Fibroblast of mammary gland (primary cell): ENCODE data around the gene RPS15.

ENCODE experiments used
- DNase-seq: peaks from one replicate; pipeline ENCODE4 v3.0.0-alpha.2; 2010; ENCODE audit warnings: low read depth
- H3K4me3 ChIP-seq: 2 replicates; pipeline ENCODE4 v1.5.1; 2011; ENCODE audit warnings: low read depth, mild to moderate bottlenecking, low read length, moderate library complexity; ENCODE audit not compliant: control insufficient read depth
- CTCF ChIP-seq: conservative IDR thresholded peaks from 2 replicates; pipeline ENCODE4 v1.5.1; 2011; ENCODE audit warnings: low read depth, low read length, inconsistent platforms; ENCODE audit not compliant: control insufficient read depth, insufficient read depth

Gene RPS15

DNA sequence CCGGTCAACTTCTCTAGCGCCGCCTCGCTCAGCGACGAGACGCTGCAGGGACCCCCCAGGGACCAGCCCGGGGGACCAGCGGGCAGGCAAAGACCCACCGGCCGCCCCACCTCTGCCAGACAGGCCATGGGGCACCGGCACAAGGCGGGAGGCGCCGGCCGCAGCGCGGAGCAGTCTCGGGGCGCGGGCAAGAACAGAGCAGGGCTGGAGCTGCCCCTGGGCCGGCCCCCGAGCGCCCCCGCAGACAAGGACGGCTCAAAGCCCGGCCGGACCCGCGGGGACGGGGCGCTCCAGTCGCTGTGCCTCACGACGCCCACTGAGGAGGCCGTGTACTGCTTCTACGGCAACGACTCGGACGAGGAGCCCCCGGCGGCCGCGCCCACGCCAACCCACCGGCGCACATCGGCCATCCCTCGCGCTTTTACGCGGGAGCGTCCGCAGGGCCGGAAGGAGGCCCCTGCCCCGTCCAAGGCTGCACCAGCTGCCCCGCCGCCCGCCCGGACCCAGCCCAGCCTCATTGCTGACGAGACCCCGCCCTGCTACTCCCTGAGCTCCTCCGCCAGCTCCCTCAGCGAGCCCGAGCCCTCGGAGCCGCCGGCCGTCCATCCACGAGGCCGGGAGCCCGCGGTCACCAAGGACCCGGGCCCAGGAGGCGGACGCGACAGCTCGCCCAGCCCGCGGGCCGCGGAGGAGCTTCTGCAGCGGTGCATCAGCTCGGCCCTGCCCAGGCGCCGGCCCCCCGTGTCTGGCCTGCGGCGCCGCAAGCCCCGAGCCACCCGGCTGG lies 29.5 kb downstream of the RPS15 start:
- no peak for TF ChIP-seq CTCF
- no peak for DNase-seq
- H3K4me3 ChIP-seq, result no peak overlapping the region

GRCh38 chr19:1468274-1468820 lies 30.2 kb downstream of the RPS15 start:
- no peak overlapping the region for H3K4me3 ChIP-seq
- TF ChIP-seq CTCF, result no peak
- no peak for DNase-seq

- H3K4me3 ChIP-seq, result no peak overlapping the region
These were observed 30.6 kb downstream of the RPS15 start for GRCh38 chr19:1468821-1469254.

DNA sequence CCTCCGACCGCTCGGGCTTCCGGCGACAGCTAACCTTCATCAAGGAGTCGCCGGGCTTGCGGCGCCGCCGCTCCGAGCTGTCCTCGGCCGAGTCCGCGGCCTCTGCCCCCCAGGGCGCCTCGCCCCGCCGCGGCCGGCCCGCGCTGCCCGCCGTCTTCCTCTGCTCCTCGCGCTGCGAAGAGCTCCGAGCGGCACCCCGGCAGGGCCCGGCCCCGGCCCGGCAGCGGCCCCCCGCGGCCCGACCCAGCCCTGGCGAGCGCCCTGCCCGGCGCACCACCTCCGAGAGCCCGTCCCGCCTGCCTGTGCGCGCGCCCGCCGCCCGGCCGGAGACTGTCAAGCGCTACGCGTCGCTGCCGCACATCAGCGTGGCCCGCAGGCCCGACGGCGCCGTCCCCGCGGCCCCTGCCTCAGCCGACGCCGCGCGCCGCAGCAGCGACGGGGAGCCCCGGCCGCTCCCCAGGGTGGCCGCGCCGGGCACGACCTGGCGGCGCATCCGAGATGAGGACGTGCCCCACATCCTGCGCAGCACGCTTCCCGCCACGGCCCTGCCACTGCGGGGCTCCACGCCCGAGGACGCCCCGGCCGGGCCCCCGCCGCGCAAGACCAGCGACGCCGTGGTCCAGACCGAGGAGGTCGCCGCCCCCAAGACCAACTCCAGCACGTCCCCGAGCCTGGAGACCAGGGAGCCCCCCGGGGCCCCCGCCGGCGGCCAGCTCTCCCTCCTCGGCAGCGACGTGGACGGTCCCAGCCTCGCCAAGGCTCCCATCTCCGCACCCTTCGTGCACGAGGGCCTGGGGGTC lies 31.3 kb downstream of the RPS15 start:
- DNase-seq, result no peak
- H3K4me3 ChIP-seq, result no peak overlapping the region
- no peak for TF ChIP-seq CTCF

More at GRCh38 chr19:1468821-1469254, 30.6 kb downstream of the RPS15 start:
- DNase-seq, result peak; percentile 49
- TF ChIP-seq CTCF, result no peak

GRCh38 chr19:1470055-1470304 lies 31.8 kb downstream of the RPS15 start:
- TF ChIP-seq CTCF, result no peak
- DNase-seq, result no peak
- no peak overlapping the region for H3K4me3 ChIP-seq

DNA sequence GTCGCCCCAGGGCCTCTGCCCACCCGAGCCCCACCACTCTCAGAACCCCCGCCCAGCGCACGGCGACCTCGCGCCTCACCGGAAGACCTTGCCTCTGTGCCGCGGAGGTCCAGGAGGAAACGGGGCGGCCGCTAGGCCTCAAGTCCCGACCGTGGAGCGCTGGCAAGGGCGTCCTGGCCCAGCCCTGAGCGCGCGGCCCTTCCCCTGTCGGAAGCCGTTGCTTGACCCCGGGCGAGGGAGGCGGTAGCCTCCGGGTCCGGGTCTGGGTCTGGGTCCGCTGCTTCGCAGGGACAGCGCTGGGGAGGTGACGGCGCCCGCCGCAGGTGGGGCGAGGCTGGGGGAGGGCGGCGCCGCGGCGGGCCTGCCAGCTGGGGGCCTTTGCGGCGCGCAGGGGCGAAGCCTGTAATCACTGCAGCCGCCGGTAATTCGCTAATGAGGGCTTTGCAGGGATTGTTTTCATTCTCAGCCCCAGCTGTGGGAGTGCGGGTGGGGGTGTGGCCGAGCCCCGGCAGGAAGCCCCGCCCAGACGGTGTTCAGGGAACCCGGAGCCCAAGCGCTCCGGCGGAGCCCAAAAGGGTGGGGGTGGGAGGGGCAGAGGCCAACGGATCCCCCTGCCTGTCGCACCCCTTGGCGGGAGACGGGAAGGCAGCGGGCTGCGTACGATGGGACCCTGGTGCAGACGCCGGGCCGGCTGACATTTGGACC lies 32.3 kb downstream of the RPS15 start:
- H3K4me3 ChIP-seq, result no peak overlapping the region
- no peak for DNase-seq
- TF ChIP-seq CTCF, result no peak
